A549 (cell line): ENCODE data around the gene PI4K2B. TPM values are rescaled to one million over a fixed set of nuclear protein-coding genes. Genes with fewer than 3 reads are reported as not detected.
A peak's percentile ranks its signal among the peaks of the same experiment; 100 is the strongest.

ENCODE experiments used
- ATAC-seq, 2 experiments: fragments of 200-7000 bp in 1 of 2; fragments of >200 bp in 1 of 2; cut with Nextera tagmentation in 1 of 2; cut with Tn5 transposase in 1 of 2; 3 replicates each; pipeline versions ENCODE4 v1.8.0 to v1.9.1; 2018 to 2020; ENCODE audit warnings: mild to moderate bottlenecking in 1 of 2, moderate library complexity in 1 of 2
- CTCF ChIA-PET: fragments of 300-600 bp; sonication (Branson Sonifier 250); formaldehyde crosslinking; extraction: SDS; loops from one replicate; lab custom pipeline; 2021; ENCODE audit warnings: antibody characterized with exemption, inconsistent platforms; lab: Yijun Ruan, JAX
- POLR2A ChIA-PET: fragments of 350-600 bp; formaldehyde crosslinking; extraction: SDS; loops from one replicate; lab custom pipeline; 2021; ENCODE audit warnings: antibody characterized with exemption, inconsistent platforms; lab: Yijun Ruan, JAX
- DNase-seq, 2 experiments: peaks; one replicate each; pipeline versions ENCODE4 v3.0.0 to v3.0.0-alpha.2; 2011 to 2016; ENCODE audit warnings: low read depth in 1 of 2, low spot score in 1 of 2
- FAIRE-seq: peaks from 2 replicates; lab custom pipeline; 2011; peaks lifted over from hg19 to GRCh38; lab: Jason Lieb, UNC
- H3K27ac ChIP-seq, 2 experiments: fragments of >200 bp; sonication (Bioruptor Twin); formaldehyde crosslinking; 3 replicates each; pipeline ENCODE4 v1.5.1; 2016 to 2017
- H3K4me1 ChIP-seq: fragments of >200 bp; sonication (Bioruptor Twin); formaldehyde crosslinking; 3 replicates; pipeline ENCODE4 v1.6.1; 2016
- H3K4me2 ChIP-seq: fragments of >200 bp; sonication (Bioruptor Twin); formaldehyde crosslinking; 3 replicates; pipeline ENCODE4 v1.6.1; 2016
- H3K4me3 ChIP-seq: fragments of >200 bp; sonication (Bioruptor Twin); formaldehyde crosslinking; 3 replicates; pipeline ENCODE4 v1.5.1; 2016
- H3K9me3 ChIP-seq: fragments of >200 bp; sonication (Bioruptor Twin); formaldehyde crosslinking; 3 replicates; pipeline ENCODE4 v1.6.1; 2016
- CBX8 ChIP-seq: fragments of 200-600 bp; sonication (generic); IDR thresholded peaks from 2 replicates; pipeline ENCODE4 v1.6.1; 2016
- CEBPB ChIP-seq, 2 experiments: fragments of >200 bp in 1 of 2; sonication (Bioruptor Twin) in 1 of 2; formaldehyde crosslinking in 1 of 2; IDR thresholded peaks; 2 replicates each; pipeline ENCODE4 v1.6.1; 2012 to 2016
- CHD4 ChIP-seq: fragments of 200-600 bp; sonication (generic); IDR thresholded peaks from 2 replicates; pipeline ENCODE4 v1.6.1; 2016; ENCODE audit warnings: antibody characterized with exemption, mild to moderate bottlenecking, borderline replicate concordance
- CTCF ChIP-seq: fragments of >200 bp; sonication (Bioruptor Twin); formaldehyde crosslinking; IDR thresholded peaks from 3 replicates; pipeline ENCODE4 v1.5.1; 2016
- ELK1 ChIP-seq: fragments of 150-350 bp; IDR thresholded peaks from 2 replicates; pipeline ENCODE4 v1.6.1; 2014; ENCODE audit warnings: low read depth, mild to moderate bottlenecking, low read length
- HEYL ChIP-seq: fragments of 250-450 bp; sonication (Bioruptor Pico); IDR thresholded peaks from 2 replicates; pipeline ENCODE4 v1.8.0; 2021; ENCODE audit warnings: mild to moderate bottlenecking, moderate library complexity
- HOXA7 ChIP-seq: fragments of 250-450 bp; sonication (Bioruptor Pico); IDR thresholded peaks from 2 replicates; pipeline ENCODE4 v1.5.0; 2020; ENCODE audit warnings: mild to moderate bottlenecking, moderate library complexity
- JUN ChIP-seq, 2 experiments: fragments of >200 bp; sonication (Bioruptor Twin); formaldehyde crosslinking; IDR thresholded peaks; 2 replicates in 1 of 2; 3 replicates in 1 of 2; pipeline ENCODE4 v1.6.1; 2016 to 2017
- JUNB ChIP-seq: fragments of >200 bp; sonication (Bioruptor Twin); formaldehyde crosslinking; IDR thresholded peaks from 2 replicates; pipeline ENCODE4 v1.6.1; 2016
- KDM5A ChIP-seq: fragments of 200-600 bp; sonication (generic); IDR thresholded peaks from 2 replicates; pipeline ENCODE4 v1.6.1; 2016; ENCODE audit warnings: antibody characterized with exemption, mild to moderate bottlenecking
- MAFK ChIP-seq: fragments of 450-650 bp; IDR thresholded peaks from 2 replicates; pipeline ENCODE4 v1.6.1; 2014; ENCODE audit not compliant: partially characterized antibody
- MAX ChIP-seq: IDR thresholded peaks from 2 replicates; pipeline ENCODE4 v1.6.1; 2012
- MYC ChIP-seq: IDR thresholded peaks from 2 replicates; pipeline ENCODE4 v1.6.1; 2012; ENCODE audit warnings: mild to moderate bottlenecking, inconsistent platforms, low read length, improper control_type of control experiment, borderline replicate concordance
- NPAS2 ChIP-seq: fragments of 250-450 bp; sonication (Bioruptor Pico); IDR thresholded peaks from 2 replicates; pipeline ENCODE4 v1.8.0; 2022; ENCODE audit warnings: mild to moderate bottlenecking, moderate library complexity, borderline replicate concordance
- NR3C1 ChIP-seq: fragments of >200 bp; sonication (Bioruptor Twin); formaldehyde crosslinking; IDR thresholded peaks from 3 replicates; pipeline ENCODE4 v1.6.1; 2017
- RAD21 ChIP-seq, 2 experiments: fragments of >200 bp in 1 of 2; sonication (Bioruptor Twin) in 1 of 2; formaldehyde crosslinking in 1 of 2; IDR thresholded peaks in 1 of 2; conservative IDR thresholded peaks in 1 of 2; 2 replicates in 1 of 2; 3 replicates in 1 of 2; pipeline ENCODE4 v1.6.1; 2012 to 2018; ENCODE audit warnings: inconsistent platforms in 1 of 2
- RFX5 ChIP-seq: fragments of 450-650 bp; IDR thresholded peaks from 2 replicates; pipeline ENCODE4 v1.7.1; 2014; ENCODE audit warnings: antibody characterized with exemption, mild to moderate bottlenecking, moderate library complexity
- RNF2 ChIP-seq: fragments of 200-600 bp; sonication (generic); IDR thresholded peaks from 2 replicates; pipeline ENCODE4 v1.6.1; 2016; ENCODE audit warnings: low read depth, mild to moderate bottlenecking, antibody characterized with exemption, moderate library complexity, borderline replicate concordance
- SMC3 ChIP-seq: fragments of >200 bp; sonication (Bioruptor Twin); formaldehyde crosslinking; IDR thresholded peaks from 3 replicates; pipeline ENCODE4 v1.6.1; 2018; ENCODE audit warnings: inconsistent platforms
- TFCP2L1 ChIP-seq: fragments of 250-450 bp; sonication (Bioruptor Pico); IDR thresholded peaks from 2 replicates; pipeline ENCODE4 v1.5.0; 2021; ENCODE audit warnings: mild to moderate bottlenecking
- USF2 ChIP-seq: fragments of 450-650 bp; IDR thresholded peaks from 2 replicates; pipeline ENCODE4 v1.6.1; 2014; ENCODE audit warnings: antibody characterized with exemption
- ZFP36 ChIP-seq: fragments of 450-650 bp; IDR thresholded peaks from 2 replicates; pipeline ENCODE4 v1.6.1; 2014; ENCODE audit warnings: borderline replicate concordance; ENCODE audit not compliant: partially characterized antibody
- ZSCAN20 ChIP-seq: fragments of 250-450 bp; sonication (Bioruptor Pico); IDR thresholded peaks from 2 replicates; pipeline ENCODE4 v1.8.0; 2022; ENCODE audit warnings: mild to moderate bottlenecking, moderate library complexity
- WGBS: methylation state at CpG from one replicate; pipeline ENCODE4 v1.1.6; 2017; ENCODE audit errors: missing lambda C conversion rate; 5-methylcytosine and 5-hydroxymethylcytosine counted together
- polyA plus RNA-seq, 4 experiments: library from polyadenylated mRNA; depleted of rRNA in 3 of 4; stranded (reverse); fragments of >200 nt; fragmentation: RNase III in 1 of 4; extraction: RNeasy Plus Mini Kit Qiagen cat#74134 plus additional on column Dnase treatment in 1 of 4; gene quantifications; 2 replicates in 3 of 4; 3 replicates in 1 of 4; pipeline ENCODE4 v1.2.3, GENCODE V29; 2011 to 2017
- TF ChIP-seq, protein P1 (sequence below): IDR thresholded peaks from 2 replicates; pipeline ENCODE4 v1.6.1; 2012

The PI4K2B gene
- polyA plus RNA-seq, 2 of the 4 experiments (the other 2 are of a cell fraction) = 7.7 to 8.4 TPM

DNA sequence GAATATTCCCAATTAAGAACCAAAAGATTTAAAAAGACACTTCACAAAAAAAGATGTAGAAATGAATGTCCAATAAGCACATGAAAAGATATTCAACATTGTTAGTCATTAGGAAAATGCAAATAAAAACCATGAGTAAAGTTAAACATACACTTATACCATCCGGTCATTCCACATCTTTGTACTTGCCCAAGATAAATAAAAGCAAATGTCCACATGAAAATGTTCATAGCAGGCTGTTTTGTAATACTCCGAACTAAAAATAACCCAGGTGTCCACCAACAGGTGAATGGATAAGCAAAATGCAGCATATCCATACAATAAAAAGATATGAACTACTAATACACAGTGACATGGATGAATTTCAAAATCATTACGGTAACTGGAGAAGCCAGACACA is 50.1 kb downstream of the PI4K2B start:
- POLR2A ChIA-PET = no interaction called here
- peak overlapping the region; percentile 33; the same call in 2 of the 3 replicates for H3K4me2 ChIP-seq
- H3K4me1 ChIP-seq = peaks cover 9% of the 10 kb centered on the region; the same call in 1 of the 3 replicates
- no peak for DNase-seq
- no peak for FAIRE-seq
- CTCF ChIA-PET = no interaction called here
- H3K4me3 ChIP-seq = no peak overlapping the region
- no peak overlapping the region for H3K27ac ChIP-seq
- no peaks in the 10 kb centered on the region for H3K9me3 ChIP-seq
- no peak for TF ChIP-seq MAX
- no peak for ATAC-seq
- WGBS = 28% methylated on average over 3 of the region's 3 CpGs

GRCh38 chr4:25284466-25284865 is 50.6 kb downstream of the PI4K2B start:
- ChIA-PET POLR2A (no interaction called here), CTCF (interaction anchor here (0.6 kb wide), 1 partner anchor 1258 kb away, joined by 3 read pairs; no protein-coding TSS in a partner anchor)
- Histone ChIP-seq H3K4me3 (no peak overlapping the region), H3K4me1 (peaks cover 9% of the 10 kb centered on the region; the same call in 1 of the 3 replicates), H3K27ac (no peak overlapping the region), H3K9me3 (no peaks in the 10 kb centered on the region), H3K4me2 (no peak overlapping the region)
- 60% methylated on average over 3 of the region's 3 CpGs for WGBS
- DNase-seq (no peak), ATAC-seq (no peak), FAIRE-seq (no peak)
- TF ChIP-seq CHD4 (no peak), RNF2 (no peak), ELK1 (no peak), JUN (IDR thresholded peaks at IDR 0.05) (no peak), HEYL (CRISPR knock-in tag) (no peak), CEBPB (IDR thresholded peaks at IDR 0.05) (no peak), USF2 (no peak), ZSCAN20 (CRISPR knock-in tag) (no peak), CBX8 (no peak), RFX5 (no peak), HOXA7 (CRISPR knock-in tag) (no peak), NR3C1 (no peak)
- TF ChIP-seq, all 56 proteins: peak for 0

GRCh38 chr4:25290490-25291067 is 56.7 kb downstream of the PI4K2B start:
- no peaks in the 10 kb centered on the region for H3K9me3 ChIP-seq
- POLR2A ChIA-PET = no interaction called here
- ATAC-seq (no peak), DNase-seq (no peak), FAIRE-seq (no peak)
- CTCF ChIA-PET = no interaction called here
- H3K4me1 ChIP-seq = no peaks in the 10 kb centered on the region
- TF ChIP-seq TFCP2L1 (CRISPR knock-in tag) (no peak), MAFK (no peak), CTCF (no peak), USF2 (no peak), SMC3 (no peak), MYC (no peak), KDM5A (no peak), RAD21 (conservative IDR thresholded peaks at IDR 0.05 in 1 of 2, IDR thresholded peaks at IDR 0.05 in 1 of 2) (no peak), RFX5 (no peak), NPAS2 (CRISPR knock-in tag) (no peak), JUNB (no peak), ZFP36 (no peak)
- TF ChIP-seq, protein P1, sequence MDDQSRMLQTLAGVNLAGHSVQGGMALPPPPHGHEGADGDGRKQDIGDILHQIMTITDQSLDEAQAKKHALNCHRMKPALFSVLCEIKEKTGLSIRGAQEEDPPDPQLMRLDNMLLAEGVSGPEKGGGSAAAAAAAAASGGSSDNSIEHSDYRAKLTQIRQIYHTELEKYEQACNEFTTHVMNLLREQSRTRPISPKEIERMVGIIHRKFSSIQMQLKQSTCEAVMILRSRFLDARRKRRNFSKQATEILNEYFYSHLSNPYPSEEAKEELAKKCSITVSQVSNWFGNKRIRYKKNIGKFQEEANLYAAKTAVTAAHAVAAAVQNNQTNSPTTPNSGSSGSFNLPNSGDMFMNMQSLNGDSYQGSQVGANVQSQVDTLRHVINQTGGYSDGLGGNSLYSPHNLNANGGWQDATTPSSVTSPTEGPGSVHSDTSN = no peak
- H3K4me2 ChIP-seq = no peak overlapping the region
- WGBS = 54% methylated on average over 5 of the region's 11 CpGs
- no peak overlapping the region for H3K4me3 ChIP-seq
- H3K27ac ChIP-seq = no peak overlapping the region
